Upper lobe of left lung (tissue), 6 donors: ENCODE results near the gene MIX23. TPM values are rescaled to one million over a fixed set of nuclear protein-coding genes. Genes with fewer than 3 reads are reported as not detected.

Experiments used
- ATAC-seq, 2 donors: fragments of 200-7000 bp; cut with Tn5 transposase; one replicate each; pipeline ENCODE4 v1.9.1; 2022; ENCODE audit warnings: mild to moderate bottlenecking in 2 of 2, moderate library complexity in 2 of 2; ENCODE audit not compliant: low FRiP score in 2 of 2
- DNase-seq, 2 donors: peaks; one replicate each; pipeline ENCODE4 v3.0.0-alpha.2; 2019 to 2020
- H3K27ac ChIP-seq, 4 donors: fragments of 200-600 bp; sonication (generic); one replicate each; pipeline ENCODE4 v1.5.1; 2016 to 2019
- H3K27me3 ChIP-seq, 4 donors: fragments of 200-600 bp; sonication (generic); one replicate each; pipeline ENCODE4 v1.5.1; 2017 to 2019
- H3K36me3 ChIP-seq, 4 donors: fragments of 200-600 bp; sonication (generic); one replicate each; pipeline ENCODE4 v1.5.1; 2016 to 2019
- H3K4me1 ChIP-seq, 4 donors: fragments of 200-600 bp; sonication (generic); one replicate each; pipeline ENCODE4 v1.5.1; 2018 to 2019
- H3K4me3 ChIP-seq, 4 donors: fragments of 200-600 bp; sonication (generic); one replicate each; pipeline ENCODE4 v1.5.1; 2017 to 2019; ENCODE audit warnings: mild to moderate bottlenecking in 2 of 4, moderate library complexity in 1 of 4
- H3K9me3 ChIP-seq, 4 donors: fragments of 200-600 bp; sonication (generic); one replicate each; pipeline ENCODE4 v1.5.1; 2018 to 2019
- CTCF ChIP-seq, 6 experiments: fragments of 450-650 bp in 4 of 6; fragments of 200-600 bp in 2 of 6; sonication (generic) in 2 of 6; IDR thresholded peaks; one replicate each; pipeline ENCODE4 v1.5.1; 2016 to 2019; ENCODE audit warnings: antibody characterized with exemption in 6 of 6
- EP300 ChIP-seq, 4 donors: sonication (generic); formaldehyde crosslinking; IDR thresholded peaks; one replicate each; pipeline ENCODE4 v1.5.1; 2017; ENCODE audit warnings: antibody characterized with exemption in 4 of 4, control low read depth in 2 of 4
- POLR2A ChIP-seq, 4 donors: fragments of 450-650 bp; IDR thresholded peaks; one replicate each; pipeline ENCODE4 v1.5.1; 2016 to 2017; ENCODE audit warnings: antibody characterized with exemption in 4 of 4, mild to moderate bottlenecking in 2 of 4
- POLR2AphosphoS5 ChIP-seq, 2 donors: sonication (generic); formaldehyde crosslinking; IDR thresholded peaks; one replicate each; pipeline ENCODE4 v1.5.1; 2017; ENCODE audit warnings: antibody characterized with exemption in 2 of 2
- WGBS, 2 donors: methylation state at CpG; one replicate each; pipeline ENCODE4 v1.1.5; 2017 to 2018; 5-methylcytosine and 5-hydroxymethylcytosine counted together
- total RNA-seq, 6 donors: library from RNA; depleted of rRNA in 4 of 6; stranded (reverse); fragments of >200 nt in 4 of 6; gene quantifications; one replicate each; pipeline versions ENCODE4 v1.1.0 to v1.2.1, GENCODE V29; 2016 to 2021
- donor health status: DM: no; HTN: no; CAD: no; lungs with moderate emphysema.
- donor health status: DM: no; HTN: yes; CAD: no; lungs with severe emphysema.

Gene MIX23
- total RNA-seq, 6 donors from 2014 or later: 15.5 to 24.7 (median 18.2) TPM

GRCh38 chr3:122322095-122323075, 60.6 kb downstream of the MIX23 start:
- 62 to 63% methylated on average over 5 of the region's 5 CpGs for WGBS, 2 donors
- H3K27me3 ChIP-seq: no peaks in the 10 kb centered on the region
- H3K9me3 ChIP-seq: peaks cover 0 to 4% (median 0%) of the 10 kb centered on the region in 4 donors
- no peak overlapping the region for H3K27ac ChIP-seq
- ATAC-seq (no peak), DNase-seq (no peak)
- no peaks in the 10 kb centered on the region for H3K4me1 ChIP-seq
- H3K36me3 ChIP-seq: no peaks in the 10 kb centered on the region
- no peak overlapping the region for H3K4me3 ChIP-seq
- no peak for TF ChIP-seq CTCF (IDR thresholded peaks at IDR 0.05)
- no peak for TF ChIP-seq POLR2AphosphoS5 (IDR thresholded peaks at IDR 0.05)
- no peak for TF ChIP-seq POLR2A (IDR thresholded peaks at IDR 0.05)
- TF ChIP-seq EP300 (IDR thresholded peaks at IDR 0.05): no peak

GRCh38 chr3:122318620-122319019, 64.4 kb downstream of the MIX23 start:
- 88 to 93% methylated on average over 2 of the region's 2 CpGs for WGBS, 2 donors
- Histone ChIP-seq H3K27ac (no peak overlapping the region), H3K4me3 (no peak overlapping the region), H3K36me3 (no peaks in the 10 kb centered on the region), H3K4me1 (no peaks in the 10 kb centered on the region), H3K9me3 (peaks cover 0 to 4% (median 0%) of the 10 kb centered on the region in 4 donors), H3K27me3 (no peaks in the 10 kb centered on the region)
- no peak for TF ChIP-seq CTCF (IDR thresholded peaks at IDR 0.05)
- ATAC-seq: no peak
- no peak for DNase-seq

GRCh38 chr3:122316368-122316767, 66.7 kb downstream of the MIX23 start:
- no peak for ATAC-seq
- TF ChIP-seq POLR2AphosphoS5 (IDR thresholded peaks at IDR 0.05) (no peak), POLR2A (IDR thresholded peaks at IDR 0.05) (no peak), EP300 (IDR thresholded peaks at IDR 0.05) (no peak), CTCF (IDR thresholded peaks at IDR 0.05) (no peak)
- Histone ChIP-seq H3K4me3 (no peak overlapping the region), H3K4me1 (no peaks in the 10 kb centered on the region), H3K36me3 (no peaks in the 10 kb centered on the region), H3K9me3 (peaks cover 0 to 4% (median 0%) of the 10 kb centered on the region in 4 donors), H3K27ac (no peak overlapping the region), H3K27me3 (no peaks in the 10 kb centered on the region)
- DNase-seq: no peak
- 86 to 88% methylated on average over 5 of the region's 5 CpGs for WGBS, 2 donors

GRCh38 chr3:122315619-122316018, 67.4 kb downstream of the MIX23 start:
- 58 to 60% methylated on average over 2 to 4 of the region's 4 CpGs for WGBS, 2 donors
- Histone ChIP-seq H3K4me3 (no peak overlapping the region), H3K27ac (no peak overlapping the region), H3K27me3 (no peaks in the 10 kb centered on the region), H3K4me1 (no peaks in the 10 kb centered on the region), H3K9me3 (peaks cover 0 to 4% (median 0%) of the 10 kb centered on the region in 4 donors), H3K36me3 (no peaks in the 10 kb centered on the region)
- DNase-seq (no peak), ATAC-seq (no peak)
- TF ChIP-seq POLR2AphosphoS5 (IDR thresholded peaks at IDR 0.05) (no peak), CTCF (IDR thresholded peaks at IDR 0.05) (no peak), POLR2A (IDR thresholded peaks at IDR 0.05) (no peak), EP300 (IDR thresholded peaks at IDR 0.05) (no peak)
